SIG-M5 treated with dmso at 0.1 percent for 504 hours (cell line): ENCODE data around the gene MIER1.

Source experiments
- DNase-seq: peaks from one replicate; lab custom pipeline; 2025; ENCODE audit not compliant: unreplicated experiment; lab: John Stamatoyannopoulos, UW

MIER1 gene

GRCh38 chr1:66996018-66996682 lies 71.4 kb downstream of the MIER1 start:
- peak; percentile 76 for DNase-seq

- no peak for DNase-seq
Observed at GRCh38 chr1:66998972-66999371, 74.2 kb downstream of the MIER1 start.

GRCh38 chr1:66999640-67000400 lies 75.0 kb downstream of the MIER1 start:
- peak; percentile 68 for DNase-seq

GRCh38 chr1:67001682-67002425 lies 77.1 kb downstream of the MIER1 start:
- DNase-seq: no peak

- no peak for DNase-seq
Observed at GRCh38 chr1:67004176-67004575, 79.4 kb downstream of the MIER1 start.

- DNase-seq: no peak
Observed at GRCh38 chr1:67005068-67005467, 80.3 kb downstream of the MIER1 start.

GRCh38 chr1:67009792-67010191 lies 85.0 kb downstream of the MIER1 start:
- no peak for DNase-seq

- DNase-seq: no peak
Observed at GRCh38 chr1:67013573-67013972, 88.8 kb downstream of the MIER1 start.

GRCh38 chr1:67018574-67018973 lies 93.8 kb downstream of the MIER1 start:
- no peak for DNase-seq

- DNase-seq: no peak
Observed at GRCh38 chr1:67019121-67019520, 94.3 kb downstream of the MIER1 start.

GRCh38 chr1:67019600-67020136 lies 94.9 kb downstream of the MIER1 start:
- no peak for DNase-seq

GRCh38 chr1:67020304-67020703 lies 95.5 kb downstream of the MIER1 start:
- no peak for DNase-seq

- DNase-seq: no peak
Observed at GRCh38 chr1:67020765-67021164, 96.0 kb downstream of the MIER1 start.

- no peak for DNase-seq
Observed at GRCh38 chr1:67029472-67029871, 104.7 kb downstream of the MIER1 start.

- no peak for DNase-seq
Observed at GRCh38 chr1:67031121-67031858, 106.5 kb downstream of the MIER1 start.

GRCh38 chr1:67031859-67032247 lies 107.1 kb downstream of the MIER1 start:
- no peak for DNase-seq
